GM21367 (cell line): ENCODE measurements around the gene SLC15A5.

Experiments used
- ATAC-seq: cut with Tn5 transposase; IDR thresholded peaks from one replicate; pipeline ENCODE4 v1.9.1; 2021; ENCODE audit not compliant: unreplicated experiment

Gene SLC15A5

GRCh38 chr12:16183541-16183940 is 93.9 kb downstream of the SLC15A5 start:
- ATAC-seq, result no peak

- ATAC-seq, result no peak
Measured at GRCh38 chr12:16175840-16176239, 101.6 kb downstream of the SLC15A5 start.

- ATAC-seq, result no peak
Measured at GRCh38 chr12:16174282-16174681, 103.2 kb downstream of the SLC15A5 start.

- no peak for ATAC-seq
Measured at GRCh38 chr12:16171348-16171747, 106.1 kb downstream of the SLC15A5 start.

- ATAC-seq, result no peak
Measured at GRCh38 chr12:16168078-16168477, 109.4 kb downstream of the SLC15A5 start.

GRCh38 chr12:16166563-16167470 is 110.7 kb downstream of the SLC15A5 start:
- ATAC-seq, result no peak

- ATAC-seq, result no peak
Measured at GRCh38 chr12:16165506-16165905, 112.0 kb downstream of the SLC15A5 start.

- ATAC-seq, result no peak
Measured at GRCh38 chr12:16163901-16164300, 113.6 kb downstream of the SLC15A5 start.

GRCh38 chr12:16163146-16163545 is 114.3 kb downstream of the SLC15A5 start:
- ATAC-seq, result no peak

- ATAC-seq, result no peak
Measured at GRCh38 chr12:16159571-16159970, 117.9 kb downstream of the SLC15A5 start.

- ATAC-seq, result no peak
Measured at GRCh38 chr12:16158050-16158449, 119.4 kb downstream of the SLC15A5 start.

GRCh38 chr12:16155938-16156337 is 121.5 kb downstream of the SLC15A5 start:
- ATAC-seq, result no peak

- no peak for ATAC-seq
Measured at GRCh38 chr12:16154990-16155389, 122.5 kb downstream of the SLC15A5 start.

GRCh38 chr12:16152885-16153673 is 124.4 kb downstream of the SLC15A5 start:
- ATAC-seq, result no peak

GRCh38 chr12:16150276-16150675 is 127.2 kb downstream of the SLC15A5 start:
- ATAC-seq, result no peak

GRCh38 chr12:16148938-16149337 is 128.5 kb downstream of the SLC15A5 start:
- ATAC-seq, result no peak
